ENCODE data around the gene TWSG1.
"Not testable (repeated sequence)": the region's sequence is repeated elsewhere in the genome, so short reads cannot be mapped to it uniquely, and the experiment has no call there.

The TWSG1 gene

DNA sequence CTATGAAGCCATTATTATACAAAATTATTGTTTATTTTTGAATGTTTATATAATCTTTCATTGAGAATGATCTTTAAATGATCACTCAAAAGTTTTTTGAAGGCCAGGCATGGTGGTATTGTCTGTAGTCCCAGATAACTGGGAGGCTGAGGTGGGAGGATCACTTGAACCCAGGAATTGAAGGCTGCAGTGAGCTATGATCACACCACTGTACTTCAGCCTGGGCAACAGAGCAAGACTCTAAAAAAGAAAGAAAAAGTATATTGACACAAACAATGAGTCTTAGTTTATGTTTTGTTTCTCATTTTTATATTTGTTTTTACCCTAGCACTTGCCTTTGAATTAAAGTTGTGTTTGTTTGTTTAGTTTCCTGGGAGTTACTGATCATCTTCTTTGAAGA lies 2.3 kb downstream of the TWSG1 start:
- DNase-seq: no peak

DNA sequence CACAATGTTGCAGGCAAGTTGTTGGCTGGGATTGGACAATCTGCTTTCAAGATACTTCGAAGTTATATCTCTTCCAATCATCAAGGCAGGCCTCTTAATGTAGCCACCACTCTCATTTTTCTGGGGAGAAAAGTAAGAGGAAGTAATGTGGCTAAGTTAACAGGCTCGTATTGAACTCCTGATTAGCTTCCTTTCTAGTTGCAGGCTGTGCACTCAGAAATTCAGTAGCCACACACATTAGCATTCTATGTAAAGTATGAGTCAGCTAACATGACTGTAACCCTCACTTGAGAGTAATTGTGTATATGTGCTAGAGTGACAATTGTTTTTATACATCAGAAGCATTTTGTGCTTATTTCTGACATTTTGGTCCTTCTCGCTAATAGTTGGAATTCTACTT lies 3.3 kb downstream of the TWSG1 start:
- DNase-seq: no peak

DNA sequence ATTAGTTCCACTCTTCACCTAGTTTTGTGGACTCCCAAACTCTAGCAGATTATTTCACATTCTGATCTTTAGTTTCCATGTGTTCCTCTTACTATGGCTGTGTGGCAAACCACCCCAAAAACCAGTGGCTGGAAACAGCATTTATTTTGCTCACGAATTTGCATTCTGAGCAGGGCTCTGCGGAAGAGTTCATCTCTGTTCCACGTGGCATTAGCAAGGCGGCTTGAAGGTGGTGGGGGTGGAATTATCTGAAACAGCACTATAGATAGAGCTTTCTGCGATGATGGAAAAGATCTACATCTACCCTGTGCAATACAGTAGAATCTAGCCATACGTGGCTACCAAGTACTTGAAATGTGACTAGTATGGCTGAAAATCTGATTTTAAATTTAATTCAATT lies 5.9 kb downstream of the TWSG1 start:
- no peak for DNase-seq

DNA sequence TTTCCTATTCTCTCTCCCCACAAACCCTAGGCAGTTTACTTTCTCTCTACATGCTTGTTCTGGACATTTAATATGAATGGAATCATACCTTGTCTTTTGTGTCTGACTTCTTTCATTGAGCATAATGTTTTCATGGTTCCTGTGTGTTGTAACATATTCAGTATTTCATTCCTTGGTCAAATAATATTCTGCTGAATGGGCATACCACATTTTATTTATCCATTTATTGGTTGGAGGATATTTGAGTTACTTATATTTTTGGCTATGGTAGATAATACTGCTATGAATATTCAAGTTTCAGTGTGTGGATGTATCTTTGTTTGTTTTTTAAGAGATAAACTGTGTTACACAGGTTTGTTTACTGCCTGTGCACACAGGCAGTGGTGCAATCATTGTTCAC lies 9.0 kb downstream of the TWSG1 start:
- DNase-seq: no peak

DNA sequence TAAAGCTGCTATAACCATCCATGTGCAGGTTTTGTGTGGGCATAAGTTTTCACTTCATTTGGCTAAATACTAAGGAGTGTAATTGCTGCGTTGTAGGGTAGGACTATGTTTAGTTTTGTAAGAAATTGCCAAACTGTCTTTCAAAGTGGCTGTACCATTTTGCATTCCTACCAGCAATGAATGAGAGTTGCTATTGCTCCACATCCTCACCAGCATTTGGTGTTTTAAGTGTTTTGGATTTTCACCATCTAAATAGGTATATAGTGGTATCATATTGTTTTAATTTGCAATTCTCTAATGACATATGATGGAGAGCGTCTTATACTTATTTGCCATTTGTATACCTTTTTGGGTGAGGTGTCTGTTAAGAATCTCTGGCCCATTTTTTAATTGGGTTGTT lies 12.2 kb downstream of the TWSG1 start:
- no peak for DNase-seq

DNA sequence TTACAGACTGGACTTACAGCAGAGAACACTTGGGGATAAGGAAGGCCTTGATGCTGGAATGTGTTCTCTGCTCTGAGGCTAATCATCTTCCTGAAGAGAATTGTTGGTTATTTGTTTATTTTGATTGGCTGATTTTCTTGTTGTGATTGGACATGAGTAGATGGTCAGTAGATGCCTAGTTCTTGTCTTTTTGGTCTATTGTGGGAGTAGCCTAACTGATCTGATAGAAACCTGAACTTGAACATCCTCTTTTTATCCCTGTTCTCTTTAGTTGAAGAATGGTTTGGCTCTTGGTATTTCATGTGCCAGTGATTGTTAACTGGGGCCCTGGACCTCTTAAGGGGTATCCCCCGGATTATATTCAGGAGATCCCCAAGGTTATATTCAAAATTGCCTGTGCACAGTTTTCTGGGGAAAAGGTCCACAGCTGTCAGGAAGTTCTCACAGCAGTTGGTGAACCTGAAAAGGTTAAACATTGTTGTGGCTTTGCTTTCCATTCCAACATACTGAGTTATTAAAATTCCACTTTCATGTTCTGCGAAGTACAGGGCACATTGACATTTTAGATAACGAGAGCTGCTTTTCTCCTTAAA lies 13.6 kb downstream of the TWSG1 start:
- no peak for DNase-seq

DNA sequence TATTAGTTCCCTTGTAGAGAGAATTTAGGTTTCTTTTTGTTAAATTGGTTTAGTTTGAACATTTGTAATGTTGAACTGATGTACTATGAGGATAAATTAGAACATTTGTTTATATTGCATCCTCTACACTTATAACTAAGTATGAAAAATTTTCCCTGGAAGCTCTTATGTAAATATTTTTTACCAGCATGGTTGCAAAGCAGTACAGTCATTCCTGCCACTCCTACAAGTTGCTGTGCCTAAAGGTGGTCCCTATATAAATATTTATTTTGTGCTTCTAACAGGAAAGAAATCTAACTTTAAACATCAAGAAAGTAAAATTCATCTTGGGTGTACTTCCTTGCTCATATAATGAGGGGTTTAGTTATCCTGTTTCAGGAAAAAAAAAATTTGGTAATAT lies 14.2 kb downstream of the TWSG1 start:
- no peak for DNase-seq

DNA sequence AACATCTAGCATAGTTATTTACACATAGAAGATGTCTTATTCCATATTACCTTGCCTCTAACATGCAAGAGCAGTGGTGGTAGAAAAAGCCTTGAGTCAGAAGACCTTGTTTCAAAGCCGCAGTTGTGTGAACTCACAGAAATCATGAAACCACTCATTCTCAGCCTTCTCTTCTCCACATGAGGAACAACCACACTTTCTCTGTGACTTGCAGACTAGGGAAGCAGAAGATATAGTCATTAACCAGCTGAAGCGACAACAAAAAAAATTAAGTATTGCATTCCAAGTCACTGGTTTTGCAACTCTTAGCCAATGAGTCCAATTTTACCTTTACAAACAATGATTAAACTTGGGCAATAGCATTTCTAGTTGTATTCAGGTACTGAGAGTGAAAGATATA lies 19.0 kb downstream of the TWSG1 start:
- no peak for DNase-seq

DNA sequence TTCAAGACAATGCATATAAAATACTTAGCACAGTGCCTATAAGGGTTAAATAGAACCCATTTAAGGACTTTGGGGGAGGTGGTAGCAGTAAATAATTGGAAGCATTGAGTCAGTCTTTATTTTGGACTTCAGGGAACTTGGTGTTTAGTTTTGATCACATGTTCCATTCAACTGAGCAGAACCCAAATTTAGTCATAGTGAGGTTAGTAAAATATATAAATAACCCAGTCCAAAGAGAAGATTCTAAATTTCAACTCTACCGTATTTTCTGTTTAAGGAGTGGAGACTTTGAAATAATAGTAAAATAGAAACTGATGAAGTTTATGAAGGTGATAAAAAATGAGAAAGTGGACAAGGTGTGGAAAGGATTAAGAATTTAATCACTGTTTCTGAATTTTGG lies 19.7 kb downstream of the TWSG1 start:
- DNase-seq: no peak

DNA sequence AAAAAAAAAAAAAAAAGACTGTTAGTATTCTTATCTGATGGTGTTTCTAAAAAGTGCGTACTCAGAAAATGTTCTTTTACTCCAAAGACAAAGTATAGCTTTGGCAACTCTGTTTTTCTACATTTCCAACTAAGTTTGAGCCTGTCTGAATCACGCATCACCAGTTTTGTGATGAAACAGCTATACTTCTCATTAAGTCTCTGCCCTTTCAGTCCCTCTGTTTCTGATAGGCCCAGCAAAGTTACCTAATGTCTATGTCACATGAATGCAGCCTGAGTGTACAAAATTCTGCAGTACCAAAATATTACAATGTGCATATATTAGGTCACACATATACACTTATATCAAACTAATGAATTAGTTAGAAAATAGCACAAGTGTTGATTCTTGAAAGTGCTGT lies 22.4 kb downstream of the TWSG1 start:
- DNase-seq: no peak

DNA sequence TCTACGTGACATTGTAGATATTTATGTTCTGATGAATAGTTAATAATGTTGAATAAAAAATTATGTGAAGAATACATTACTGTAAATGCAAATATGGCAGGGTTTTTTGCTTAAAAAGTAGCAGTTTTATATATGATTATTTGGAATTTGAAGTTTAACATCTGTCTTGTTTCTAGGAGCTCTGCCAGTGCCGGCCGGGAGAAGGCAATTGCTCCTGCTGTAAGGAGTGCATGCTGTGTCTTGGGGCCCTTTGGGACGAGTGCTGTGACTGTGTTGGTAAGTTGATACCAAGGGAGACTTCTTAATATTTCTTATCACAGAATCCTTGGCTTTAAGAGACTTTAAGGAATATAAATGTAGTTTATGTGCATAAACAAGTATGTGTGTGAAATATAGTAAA lies 25.2 kb downstream of the TWSG1 start:
- no peak for DNase-seq

DNA sequence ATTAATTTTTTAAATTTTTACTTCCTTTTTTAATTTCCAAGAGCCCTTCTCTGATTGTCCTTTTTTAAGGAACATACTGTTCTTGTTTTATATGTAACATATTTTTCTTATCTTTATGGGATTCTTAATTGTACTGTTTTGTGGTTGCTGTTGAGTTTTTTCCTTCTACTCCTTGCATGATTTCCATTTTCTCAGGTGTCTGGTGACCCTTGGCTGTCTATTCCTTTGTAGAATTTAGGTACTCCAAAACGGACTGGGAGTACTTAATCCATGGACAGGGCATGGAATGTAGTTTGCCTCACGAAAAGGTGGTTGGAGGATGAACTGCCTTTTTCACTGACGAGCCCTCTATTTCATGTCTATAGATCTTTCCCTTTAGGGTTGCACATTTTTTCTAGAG lies 26.6 kb downstream of the TWSG1 start:
- no peak for DNase-seq

DNA sequence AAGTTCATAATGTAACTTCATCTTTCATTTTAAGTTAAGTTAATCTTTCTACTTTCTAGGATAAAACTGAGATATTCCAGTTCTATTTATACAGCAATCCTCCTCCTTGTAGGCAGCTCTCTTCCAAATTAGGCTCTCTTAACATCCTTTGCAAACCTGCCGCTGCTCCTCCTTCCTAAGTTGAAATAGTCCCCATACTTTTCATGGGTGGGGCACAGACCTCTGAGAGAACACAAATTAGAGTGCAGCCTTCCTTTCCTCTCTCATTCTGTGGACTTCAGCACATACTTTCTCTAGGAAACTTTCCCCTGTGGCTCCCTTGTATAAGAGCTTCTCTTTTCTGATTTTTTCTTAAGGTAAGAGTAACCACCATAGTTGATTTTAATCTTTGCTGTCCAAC lies 28.3 kb downstream of the TWSG1 start:
- no peak for DNase-seq

DNA sequence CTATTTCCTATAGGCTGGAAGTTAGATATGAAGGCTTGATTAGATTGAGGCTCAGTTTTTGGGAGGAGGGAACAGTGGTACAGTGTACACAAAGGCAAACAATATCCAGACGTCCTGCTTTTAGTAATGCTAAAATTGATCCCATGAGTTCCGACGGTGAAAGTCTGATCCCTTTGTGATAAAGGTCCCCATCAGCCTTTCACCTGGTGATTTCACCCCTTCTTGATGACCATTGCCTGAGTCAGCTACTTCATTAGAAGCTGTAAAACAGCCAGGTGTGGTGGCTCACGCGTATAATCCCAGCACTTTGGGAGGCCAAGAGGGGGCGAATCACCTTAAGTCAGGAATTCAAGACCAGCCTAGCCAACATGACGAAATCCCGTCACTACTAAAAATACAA lies 29.7 kb downstream of the TWSG1 start:
- DNase-seq: no peak

DNA sequence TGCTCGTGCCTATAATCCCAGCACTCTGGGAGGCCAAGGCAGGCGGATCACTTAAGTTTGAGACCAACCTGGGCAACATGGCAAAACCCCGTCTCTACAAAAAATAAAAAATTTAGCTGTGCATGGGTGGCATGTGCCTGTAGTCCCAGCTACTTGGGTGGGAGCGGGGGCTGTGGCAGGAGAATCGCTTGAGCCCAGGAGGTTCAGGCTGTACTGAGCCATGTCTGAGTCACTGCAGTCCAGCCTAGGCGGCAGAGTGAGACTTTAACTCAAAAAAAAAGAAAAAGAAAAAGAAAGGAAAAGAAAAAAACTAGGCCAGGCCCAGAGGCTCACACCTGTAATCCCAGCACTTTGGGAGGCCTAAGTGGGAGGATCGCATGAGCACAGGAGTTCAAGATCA lies 30.8 kb downstream of the TWSG1 start:
- no peak for DNase-seq

DNA sequence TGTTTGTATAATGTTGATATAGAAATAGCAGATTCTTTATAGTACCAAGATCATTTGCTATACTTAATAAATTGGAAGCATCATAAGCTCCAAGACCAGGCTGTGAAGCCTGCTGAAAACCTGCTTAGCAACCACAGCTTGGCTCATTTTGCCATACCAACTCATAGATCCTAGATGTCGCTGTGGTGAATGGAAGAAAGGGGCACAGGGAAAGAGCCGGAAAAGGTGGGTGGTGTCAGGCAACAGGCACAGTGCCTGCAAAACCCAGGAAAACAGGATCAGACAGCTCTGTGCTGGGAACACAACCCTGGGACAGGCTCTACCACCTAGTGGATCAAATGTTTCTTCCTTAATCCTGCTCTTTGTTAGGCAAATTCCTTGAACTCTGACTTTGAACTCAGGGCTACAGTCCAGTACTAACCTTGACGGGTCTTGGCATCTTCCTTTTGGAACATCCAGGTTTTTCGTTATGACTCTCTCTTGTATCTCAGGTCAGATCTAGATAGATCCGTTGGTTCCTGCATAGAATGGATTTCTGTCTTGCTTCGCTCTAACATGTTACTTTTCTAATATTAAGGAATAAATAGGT lies 31.6 kb downstream of the TWSG1 start:
- no peak for DNase-seq

DNA sequence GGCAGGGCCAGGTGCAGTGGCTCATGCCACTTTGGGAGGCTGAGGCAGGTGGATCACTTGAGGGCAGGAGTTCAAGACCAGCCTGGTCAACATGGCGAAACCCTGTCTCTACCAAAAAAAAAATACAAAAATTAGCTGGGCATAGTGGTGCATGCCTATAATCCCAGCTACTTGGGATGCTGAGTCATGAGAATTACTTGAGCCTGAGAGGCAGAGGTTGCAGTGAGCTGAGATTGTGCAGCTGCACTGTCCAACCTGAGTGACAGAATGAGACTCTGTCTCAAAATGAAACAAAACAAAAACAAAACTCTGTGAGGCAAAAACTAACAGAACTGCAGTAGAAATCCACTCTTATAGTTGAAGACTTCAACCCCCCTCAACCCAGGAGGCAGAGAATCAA lies 38.7 kb downstream of the TWSG1 start:
- DNase-seq: not testable (repeated sequence)

DNA sequence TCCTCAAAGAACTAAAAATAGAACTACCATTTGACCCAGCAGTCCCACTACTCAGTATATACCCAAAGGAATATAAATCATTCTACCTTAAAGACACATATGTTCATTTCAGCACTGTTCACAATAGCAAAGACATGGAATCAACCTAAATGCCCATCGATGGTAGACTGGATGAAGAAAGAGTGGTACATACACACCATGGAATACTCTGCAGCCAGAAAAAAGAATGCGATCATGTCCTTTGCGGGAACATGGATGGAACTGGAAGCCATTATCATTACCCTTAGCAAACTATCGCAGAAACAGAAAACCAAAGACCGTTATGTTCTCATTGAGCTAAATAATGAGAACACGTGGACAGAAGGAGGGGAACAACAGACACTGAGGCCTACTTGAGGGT lies 44.5 kb downstream of the TWSG1 start:
- no peak for DNase-seq

DNA sequence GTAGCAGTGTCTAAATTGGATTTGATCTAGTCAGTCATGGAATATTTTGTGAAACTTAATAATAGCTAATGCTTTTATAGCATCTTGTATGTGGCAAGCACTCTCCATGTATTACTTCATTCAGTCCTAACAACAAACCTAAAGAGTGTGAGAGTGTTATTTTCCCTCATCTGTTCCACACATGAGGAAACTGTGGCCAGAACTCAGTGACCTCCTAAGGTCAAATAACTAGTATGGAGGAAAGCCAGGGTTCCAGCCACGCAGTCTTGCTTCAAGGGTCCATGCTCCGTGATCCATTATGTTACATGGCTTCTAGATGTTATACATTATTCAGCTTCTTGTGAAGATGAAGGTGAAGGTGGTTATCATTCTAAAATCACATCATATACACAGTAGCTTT lies 45.5 kb downstream of the TWSG1 start:
- no peak for DNase-seq

DNA sequence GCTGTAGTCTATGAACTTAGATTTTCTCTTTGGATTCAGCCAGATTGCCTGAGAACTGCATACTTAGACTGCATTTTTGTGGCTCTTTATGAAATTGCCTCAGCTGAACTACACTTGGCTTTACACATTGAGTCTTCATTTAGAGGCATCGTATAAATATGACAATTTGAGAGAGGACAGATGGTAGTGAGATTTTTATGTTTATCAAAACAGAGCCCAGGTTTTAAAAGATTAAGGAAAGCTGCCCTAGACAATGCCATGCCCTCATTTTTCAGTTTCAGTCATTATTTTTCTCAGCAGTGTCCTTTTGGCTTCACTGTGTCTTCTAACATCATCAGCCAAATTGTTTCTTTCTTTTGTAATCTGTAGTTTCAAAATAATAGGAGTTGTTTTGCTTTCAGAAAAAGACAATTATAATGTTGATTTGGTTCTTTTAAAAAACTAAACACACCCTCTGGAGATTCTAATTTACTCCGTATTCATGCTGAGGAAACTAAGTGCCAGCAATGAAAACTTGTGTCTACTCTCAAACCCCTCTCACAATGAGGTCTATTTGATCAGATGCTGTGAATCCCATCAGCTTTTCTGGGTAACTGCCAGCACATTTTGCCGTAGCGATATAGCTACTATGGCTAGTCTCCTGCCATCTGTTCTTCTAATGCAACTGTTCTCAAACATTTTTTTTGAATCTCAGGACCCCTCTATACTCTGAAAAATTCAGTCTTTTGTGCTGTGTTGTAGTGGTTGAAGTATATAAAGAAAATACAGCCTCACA lies 46.2 kb downstream of the TWSG1 start:
- DNase-seq: no peak

DNA sequence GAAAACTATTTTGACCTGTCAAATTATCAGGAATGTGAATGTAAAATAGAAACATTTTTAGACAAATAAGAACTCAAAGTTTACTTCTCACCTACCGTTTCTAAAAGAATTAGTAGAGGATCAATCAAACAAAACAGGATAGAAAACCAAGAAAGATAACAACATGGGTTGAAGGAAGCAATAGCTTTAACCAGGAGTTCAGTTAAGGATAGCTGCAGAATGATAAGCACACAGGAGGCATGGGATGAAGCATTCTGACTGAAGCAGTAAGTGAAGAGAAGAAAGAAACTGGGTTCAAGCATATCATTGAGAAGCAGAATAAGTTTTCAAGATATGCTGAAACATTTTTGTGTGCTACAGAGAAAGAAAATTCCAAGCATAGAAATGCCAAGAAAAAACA lies 52.3 kb downstream of the TWSG1 start:
- DNase-seq: no peak

DNA sequence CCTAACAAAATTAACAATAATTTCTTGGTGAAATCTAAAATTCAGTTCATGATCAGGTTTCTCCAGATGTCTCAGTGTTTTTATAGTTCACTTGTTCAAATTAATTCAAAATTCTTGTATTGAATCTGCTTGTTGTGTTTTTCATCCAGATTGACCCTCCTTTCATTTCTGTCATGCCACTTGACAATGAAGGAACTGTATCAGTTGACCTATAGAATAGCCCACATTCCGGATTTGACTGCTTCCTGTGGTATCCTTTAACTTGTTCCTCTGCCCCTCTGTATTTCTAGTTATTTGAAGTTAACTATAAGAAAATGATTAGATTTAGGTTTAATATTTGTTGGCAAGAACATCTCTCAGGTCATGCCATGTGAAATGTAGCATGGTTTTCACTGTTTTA lies 53.3 kb downstream of the TWSG1 start:
- no peak for DNase-seq

DNA sequence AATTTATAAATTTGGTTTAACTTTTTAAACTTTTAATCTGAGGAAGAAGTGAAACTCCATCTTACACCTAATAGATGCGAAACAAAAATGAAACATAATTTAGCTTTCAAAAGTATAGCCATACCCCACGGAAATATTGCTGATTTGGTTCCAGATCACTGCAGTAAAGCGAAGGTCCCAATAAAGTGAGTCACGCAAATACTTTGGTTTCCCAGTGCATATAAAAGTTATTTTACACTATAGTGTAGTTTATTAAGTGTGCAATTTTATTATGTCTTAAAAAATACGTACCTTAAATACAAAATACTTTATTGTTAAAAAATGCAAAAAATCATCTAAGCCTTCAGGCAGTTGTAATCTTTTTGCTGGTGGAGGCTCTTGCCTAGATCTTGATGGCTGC lies 55.1 kb downstream of the TWSG1 start:
- no peak for DNase-seq

DNA sequence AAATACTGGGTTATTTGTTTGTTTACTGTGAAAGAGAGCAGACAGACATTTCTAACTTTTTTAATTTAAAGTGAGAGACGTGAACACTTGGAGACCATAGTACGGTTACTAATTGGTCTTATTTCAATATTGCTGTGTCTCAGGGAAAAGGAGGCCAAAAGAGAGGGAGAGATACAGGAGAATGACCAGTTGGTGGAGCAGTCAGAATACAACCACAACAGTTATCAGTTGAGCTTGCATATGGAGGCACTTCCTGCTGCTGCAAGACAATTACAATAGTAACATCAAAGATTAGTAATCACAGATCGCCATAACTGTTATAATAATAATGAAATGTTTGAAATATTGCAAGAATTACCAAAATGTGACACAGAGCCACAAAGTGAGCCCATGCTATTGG lies 58.2 kb downstream of the TWSG1 start:
- DNase-seq: no peak

DNA sequence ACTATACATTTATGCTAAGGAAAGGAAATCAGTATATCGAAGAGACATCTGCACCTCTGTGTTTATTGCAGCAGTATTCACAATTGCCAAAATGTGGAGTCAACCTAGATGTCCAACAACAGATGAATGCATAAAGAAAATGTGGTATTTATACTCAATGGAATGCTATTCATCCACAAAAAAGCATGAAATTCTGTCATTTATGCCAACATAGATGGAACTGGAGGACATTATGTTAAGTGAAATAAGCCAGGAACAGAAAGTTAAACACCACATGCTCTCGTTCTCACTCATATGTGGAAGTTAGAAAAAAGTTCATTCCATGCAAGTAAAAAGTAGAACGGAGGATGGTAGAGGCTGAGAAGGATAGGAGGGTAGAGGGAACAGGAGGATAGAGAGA lies 59.5 kb downstream of the TWSG1 start:
- no peak for DNase-seq
